NK-92 treated with Interleukin-12 subunit alpha and Interleukin-12 subunit beta, amount 100 ng/mL, for 24 hours (cell line): Measurements from ENCODE around the gene NGRN.
A peak's percentile ranks its signal among the peaks of the same experiment; 100 is the strongest.

Experiments
- DNase-seq: peaks from one replicate; lab custom pipeline; 2025; lab: John Stamatoyannopoulos, UW

The NGRN gene

GRCh38 chr15:90320062-90320884 lies 54.8 kb downstream of the NGRN start:
- peak; percentile 56 for DNase-seq

GRCh38 chr15:90320885-90321278 lies 55.4 kb downstream of the NGRN start:
- DNase-seq, result no peak
